ENCODE measurements around the gene HTR6.

Gene HTR6

GRCh38 chr1:19688041-19688842 lies 23.6 kb downstream of the HTR6 start:
- no peak for DNase-seq (ENCODE audit: low read depth in 2 of 2)

DNA sequence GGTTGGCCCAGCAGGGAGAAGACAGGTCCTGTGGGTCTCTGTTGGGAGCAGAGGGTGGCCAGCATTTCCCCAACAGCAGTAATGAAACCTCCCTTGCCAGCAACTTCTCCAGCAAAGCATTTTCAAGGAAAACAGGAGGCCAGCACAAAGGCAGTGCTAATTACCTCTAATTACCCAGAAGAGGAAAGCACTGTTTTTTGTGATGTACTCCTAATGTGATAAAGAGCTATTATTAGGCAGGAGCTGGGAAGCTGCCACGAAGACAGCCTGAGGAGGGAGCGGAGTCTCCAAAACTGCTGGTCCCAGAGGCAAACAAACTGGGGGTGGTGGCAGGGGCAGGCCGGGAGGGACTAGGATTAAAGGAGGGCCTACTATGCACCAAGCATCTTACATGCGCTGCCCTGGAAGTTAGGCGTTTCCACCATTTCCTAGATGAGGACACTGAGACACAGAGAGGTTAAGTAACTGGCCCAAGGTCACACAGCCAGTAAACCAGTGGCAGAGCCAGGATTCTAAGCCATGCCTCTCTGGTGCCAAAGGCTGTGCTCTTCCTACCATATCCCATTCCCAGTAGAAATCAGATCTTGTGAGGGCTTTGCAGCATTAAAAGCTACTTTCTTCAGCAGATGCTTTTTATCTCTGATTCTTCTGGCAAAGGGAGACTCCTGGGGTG lies 24.5 kb downstream of the HTR6 start:
- no peak for DNase-seq (ENCODE audit: low read depth in 2 of 2)

GRCh38 chr1:19689856-19690255 lies 25.2 kb downstream of the HTR6 start:
- no peak for DNase-seq (ENCODE audit: low read depth in 2 of 2)

- DNase-seq (ENCODE audit: low read depth in 2 of 2): no peak
Measured at GRCh38 chr1:19690342-19690741, 25.7 kb downstream of the HTR6 start.

GRCh38 chr1:19694298-19694697 lies 29.6 kb downstream of the HTR6 start:
- no peak for DNase-seq (ENCODE audit: low read depth in 2 of 2)

DNA sequence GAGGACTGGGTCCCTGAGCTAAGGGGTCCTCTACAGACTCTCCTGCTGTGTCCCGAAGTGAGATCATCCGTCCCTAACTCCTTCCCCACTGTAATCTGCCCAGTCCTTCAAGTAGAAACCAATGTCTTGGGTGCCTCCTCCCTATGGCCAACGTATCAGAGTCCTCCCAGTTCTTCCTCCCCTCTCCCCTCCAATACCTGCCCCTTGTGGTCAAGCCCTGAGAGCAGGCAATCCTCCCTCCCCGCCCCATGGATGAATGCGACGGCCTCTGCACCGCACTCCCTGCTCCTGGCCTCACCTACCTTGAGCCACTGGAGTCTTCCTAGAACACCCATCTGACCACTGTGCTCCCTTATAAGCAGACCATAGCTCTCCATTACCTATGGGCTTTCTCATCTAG lies 31.1 kb downstream of the HTR6 start:
- no peak for DNase-seq (ENCODE audit: low read depth in 2 of 2)

DNA sequence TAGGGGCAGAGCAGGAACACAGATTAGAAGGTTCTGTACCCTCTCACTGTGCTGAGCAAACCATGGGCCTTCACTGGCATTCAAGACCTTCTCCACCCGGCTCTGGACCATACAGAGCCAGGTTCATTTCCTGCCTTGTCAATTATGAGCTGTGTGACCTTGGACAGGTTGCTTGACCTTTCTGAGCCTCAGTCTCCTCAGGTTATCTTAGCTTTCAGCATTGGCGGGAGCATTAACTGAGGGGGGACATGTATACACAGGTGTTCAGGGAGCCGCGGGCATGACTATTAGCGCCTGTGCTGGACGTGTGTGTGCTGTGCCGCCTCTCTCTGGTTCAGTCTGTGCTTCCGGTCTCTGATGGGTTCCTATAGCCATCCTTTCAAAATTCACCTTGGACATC lies 32.1 kb downstream of the HTR6 start:
- no peak for DNase-seq (ENCODE audit: low read depth in 2 of 2)

DNA sequence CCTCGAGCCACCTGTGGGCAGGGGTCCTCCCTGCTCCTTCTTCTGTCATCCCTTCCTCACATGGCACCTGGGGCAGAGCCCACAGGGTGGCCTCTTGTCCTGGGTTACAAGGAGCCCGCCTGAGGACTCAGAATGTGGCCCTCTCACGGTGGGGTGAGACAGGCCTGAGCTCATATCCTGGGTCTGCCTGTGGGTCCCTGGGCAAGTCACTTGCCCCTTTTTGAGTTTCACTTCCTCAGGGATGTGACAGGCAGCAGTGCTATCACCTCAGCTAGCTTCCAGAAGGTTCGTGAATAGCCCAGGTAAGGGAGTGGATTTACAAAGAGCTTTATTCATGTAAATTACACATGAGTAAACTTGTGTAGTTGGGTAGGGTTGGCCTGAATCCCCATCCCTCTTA lies 33.5 kb downstream of the HTR6 start:
- DNase-seq (ENCODE audit: low read depth in 2 of 2): no peak

GRCh38 chr1:19700079-19700777 lies 35.6 kb downstream of the HTR6 start:
- DNase-seq (ENCODE audit: low read depth in 2 of 2): no peak

GRCh38 chr1:19703280-19703679 lies 38.6 kb downstream of the HTR6 start:
- no peak for DNase-seq (ENCODE audit: low read depth in 2 of 2)

GRCh38 chr1:19704247-19705113 lies 39.8 kb downstream of the HTR6 start:
- DNase-seq (ENCODE audit: low read depth in 2 of 2): peak; percentile 15 to 45

GRCh38 chr1:19705464-19705863 lies 40.8 kb downstream of the HTR6 start:
- no peak for DNase-seq (ENCODE audit: low read depth in 2 of 2)

DNA sequence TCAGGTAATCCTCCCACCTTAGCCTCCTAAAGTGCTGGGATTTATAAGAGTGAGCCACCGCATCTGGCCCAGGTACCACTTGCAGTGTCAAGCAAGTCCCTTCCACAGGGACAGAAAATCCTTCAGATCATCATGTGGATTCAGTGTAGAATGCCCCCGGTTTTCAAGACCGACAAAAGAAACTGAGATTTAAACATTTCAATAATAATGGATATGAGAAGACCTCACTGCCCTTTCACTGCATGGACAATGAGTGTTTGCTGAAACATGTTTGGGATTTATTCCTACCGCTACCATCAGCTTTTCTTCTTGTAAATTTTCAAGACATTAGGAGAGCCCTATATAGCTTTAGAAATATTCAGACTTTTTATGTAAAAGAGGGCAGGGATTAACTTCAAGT lies 41.5 kb downstream of the HTR6 start:
- DNase-seq (ENCODE audit: low read depth in 2 of 2): no peak

DNA sequence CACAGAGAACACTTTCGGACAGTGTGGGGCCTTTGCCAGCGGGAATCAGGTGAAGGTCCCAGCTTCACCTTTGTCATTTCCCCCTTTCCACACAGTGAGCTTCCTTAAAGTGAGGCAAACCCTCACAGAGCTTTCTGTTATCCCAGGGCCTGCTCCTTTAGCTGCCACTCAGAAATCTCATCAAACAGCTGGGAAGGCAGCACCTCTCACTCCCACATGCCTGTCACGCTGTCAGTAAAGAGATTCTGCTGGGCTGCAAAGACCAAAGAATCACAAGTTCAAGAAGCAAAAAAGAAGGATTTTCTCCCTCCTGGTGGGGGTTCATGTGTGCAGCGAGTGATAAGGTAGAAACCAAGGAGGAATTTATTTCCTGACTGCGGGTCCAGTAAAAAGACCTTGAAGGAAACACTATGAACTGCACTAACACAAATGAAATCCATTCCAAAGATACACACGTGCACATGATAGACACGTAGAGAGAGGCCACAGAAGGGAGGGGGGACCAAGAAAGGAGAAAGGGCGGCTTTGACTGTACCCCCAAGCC lies 44.0 kb downstream of the HTR6 start:
- DNase-seq (ENCODE audit: low read depth in 2 of 2): no peak

GRCh38 chr1:19709260-19709793 lies 44.7 kb downstream of the HTR6 start:
- no peak for DNase-seq (ENCODE audit: low read depth in 2 of 2)

GRCh38 chr1:19710825-19711611 lies 46.3 kb downstream of the HTR6 start:
- peak; percentile 27 to 48 for DNase-seq (ENCODE audit: low read depth in 2 of 2)

GRCh38 chr1:19712928-19713327 lies 48.3 kb downstream of the HTR6 start:
- no peak for DNase-seq (ENCODE audit: low read depth in 2 of 2)

- DNase-seq (ENCODE audit: low read depth in 2 of 2): peak; percentile 83 to 88
Measured at GRCh38 chr1:19715334-19716203, 50.9 kb downstream of the HTR6 start.

- no peak for DNase-seq (ENCODE audit: low read depth in 2 of 2)
Measured at GRCh38 chr1:19717467-19717866, 52.8 kb downstream of the HTR6 start.
